Mammary epithelial cell (primary cell): ENCODE measurements around the gene SPATA46.

Experiments used
- EZH2 ChIP-seq: IDR thresholded peaks from 2 replicates; pipeline ENCODE4 v1.6.1; 2012; ENCODE audit warnings: low read length, inconsistent platforms, borderline replicate concordance
- TF ChIP-seq, protein P1 (sequence below), 2 donors: IDR thresholded peaks in 1 of 2; conservative IDR thresholded peaks in 1 of 2; 2 replicates each; pipeline ENCODE4 v1.5.1; 2011 to 2012; ENCODE audit warnings: inconsistent platforms in 2 of 2, low read length in 2 of 2, mild to moderate bottlenecking in 2 of 2, control low read depth in 1 of 2, low read depth in 1 of 2; ENCODE audit not compliant: insufficient read depth in 1 of 2; ENCODE audit errors: extremely low read depth in 1 of 2

DNA sequence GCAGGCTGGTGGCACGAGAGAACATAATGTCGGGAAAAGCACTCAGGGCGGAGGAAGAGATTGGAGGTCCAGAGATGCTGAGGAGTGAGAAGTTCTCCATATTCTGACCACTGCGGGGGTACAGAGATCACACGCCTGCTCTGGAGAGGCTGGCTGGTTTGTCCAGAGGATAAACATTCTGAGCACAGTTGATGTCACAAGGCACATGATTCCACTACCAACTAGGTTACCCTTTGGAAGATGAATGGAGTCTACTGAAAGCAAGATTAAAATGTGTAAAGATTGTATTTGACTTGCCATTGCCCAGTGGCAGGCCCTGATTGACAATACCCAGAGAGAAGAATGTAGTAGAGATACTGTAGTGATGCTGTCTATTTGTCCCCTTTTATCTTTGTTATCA is at the start of gene SPATA46:
- no peak for TF ChIP-seq EZH2
- TF ChIP-seq, protein P1, sequence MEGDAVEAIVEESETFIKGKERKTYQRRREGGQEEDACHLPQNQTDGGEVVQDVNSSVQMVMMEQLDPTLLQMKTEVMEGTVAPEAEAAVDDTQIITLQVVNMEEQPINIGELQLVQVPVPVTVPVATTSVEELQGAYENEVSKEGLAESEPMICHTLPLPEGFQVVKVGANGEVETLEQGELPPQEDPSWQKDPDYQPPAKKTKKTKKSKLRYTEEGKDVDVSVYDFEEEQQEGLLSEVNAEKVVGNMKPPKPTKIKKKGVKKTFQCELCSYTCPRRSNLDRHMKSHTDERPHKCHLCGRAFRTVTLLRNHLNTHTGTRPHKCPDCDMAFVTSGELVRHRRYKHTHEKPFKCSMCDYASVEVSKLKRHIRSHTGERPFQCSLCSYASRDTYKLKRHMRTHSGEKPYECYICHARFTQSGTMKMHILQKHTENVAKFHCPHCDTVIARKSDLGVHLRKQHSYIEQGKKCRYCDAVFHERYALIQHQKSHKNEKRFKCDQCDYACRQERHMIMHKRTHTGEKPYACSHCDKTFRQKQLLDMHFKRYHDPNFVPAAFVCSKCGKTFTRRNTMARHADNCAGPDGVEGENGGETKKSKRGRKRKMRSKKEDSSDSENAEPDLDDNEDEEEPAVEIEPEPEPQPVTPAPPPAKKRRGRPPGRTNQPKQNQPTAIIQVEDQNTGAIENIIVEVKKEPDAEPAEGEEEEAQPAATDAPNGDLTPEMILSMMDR (conservative IDR thresholded peaks at IDR 0.05 in 1 of 2, IDR thresholded peaks at IDR 0.05 in 1 of 2; ENCODE audit: extremely low read depth in 1 of 2, insufficient read depth in 1 of 2, low read depth in 1 of 2, low read length in 2 of 2): no peak
